Measurements from ENCODE around the gene DCHS2. TPM values are rescaled to one million over a fixed set of nuclear protein-coding genes. Genes with fewer than 3 reads are reported as not detected.

DCHS2 gene
- polyA plus RNA-seq, 3 donors: not detected

GRCh38 chr4:154307451-154307850 lies 184.1 kb downstream of the DCHS2 start:
- Mint-ChIP-seq H3K36me3 (no peaks in the 10 kb centered on the region), H3K9me3 (peaks cover 0 to 4% (median 2%) of the 10 kb centered on the region in 7 donors), H3K27me3 (ENCODE audit: low read depth in 3 of 3) (peaks cover 0 to 2% (median 2%) of the 10 kb centered on the region in 3 donors), H3K4me1 (no peaks in the 10 kb centered on the region), H3K27ac (no peak overlapping the region), H3K4me3 (no peak overlapping the region)
- DNase-seq: no peak
- no peaks in the 10 kb centered on the region for H4K20me1 ChIP-seq (ENCODE audit: insufficient read depth, low read length)
- no peak overlapping the region for H3K27ac ChIP-seq (ENCODE audit: low read depth in 1 of 2, low read length in 2 of 2)
- WGBS (ENCODE audit: insufficient coverage): 90% methylated on average over 2 of the region's 3 CpGs
- no peak overlapping the region for H3K4me3 ChIP-seq (replicated peaks in 1 of 3; ENCODE audit: low read depth in 2 of 3, low read length in 3 of 3)
- H3K4me2 ChIP-seq (replicated peaks; ENCODE audit: extremely low read depth, low read length, poor library complexity, severe bottlenecking): no peak overlapping the region
- no peak overlapping the region for H2AFZ ChIP-seq (ENCODE audit: insufficient read depth, low read depth, low read length, poor library complexity, severe bottlenecking)
- H3K27me3 ChIP-seq (ENCODE audit: control insufficient read depth in 2 of 2, insufficient read depth in 2 of 2, low read length in 2 of 2): no peaks in the 10 kb centered on the region
- H3K9me3 ChIP-seq (replicated peaks in 1 of 2; ENCODE audit: control insufficient read depth in 1 of 2, insufficient read depth in 1 of 2, low read length in 2 of 2): no peaks in the 10 kb centered on the region
- intact Hi-C loops (cut with micrococcal nuclease): no loop called here
- H3K9ac ChIP-seq (ENCODE audit: insufficient read depth, low read length, poor library complexity, severe bottlenecking): no peak overlapping the region
- no peaks in the 10 kb centered on the region for H3K79me2 ChIP-seq (ENCODE audit: insufficient read depth, low read length)
- H3K4me1 ChIP-seq (ENCODE audit: control insufficient read depth in 1 of 2, insufficient read depth in 2 of 2, low read length in 2 of 2): no peaks in the 10 kb centered on the region
- no peaks in the 10 kb centered on the region for H3K36me3 ChIP-seq (replicated peaks in 1 of 2; ENCODE audit: control insufficient read depth in 1 of 2, insufficient read depth in 2 of 2, low read length in 2 of 2)
- no peak for TF ChIP-seq CTCF (IDR thresholded peaks at IDR 0.05)

- intact Hi-C loops (cut with micrococcal nuclease): no loop called here
- H3K9ac ChIP-seq (ENCODE audit: insufficient read depth, low read length, poor library complexity, severe bottlenecking): no peak overlapping the region
- no peaks in the 10 kb centered on the region for H3K4me1 ChIP-seq (ENCODE audit: control insufficient read depth in 1 of 2, insufficient read depth in 2 of 2, low read length in 2 of 2)
- no peaks in the 10 kb centered on the region for H3K27me3 ChIP-seq (ENCODE audit: control insufficient read depth in 2 of 2, insufficient read depth in 2 of 2, low read length in 2 of 2)
- no peaks in the 10 kb centered on the region for H4K20me1 ChIP-seq (ENCODE audit: insufficient read depth, low read length)
- TF ChIP-seq CTCF (IDR thresholded peaks at IDR 0.05): no peak
- H3K4me3 Mint-ChIP-seq: no peak overlapping the region
- H3K79me2 ChIP-seq (ENCODE audit: insufficient read depth, low read length): no peaks in the 10 kb centered on the region
- no peak overlapping the region for H3K4me3 ChIP-seq (replicated peaks in 1 of 3; ENCODE audit: low read depth in 2 of 3, low read length in 3 of 3)
- peaks cover under 1 to 2% (median 2%) of the 10 kb centered on the region in 3 donors for H3K27me3 Mint-ChIP-seq (ENCODE audit: low read depth in 3 of 3)
- H3K4me1 Mint-ChIP-seq: no peaks in the 10 kb centered on the region
- no CpG with 5 or more reads among the region's 5 CpGs for WGBS (ENCODE audit: insufficient coverage)
- peaks cover 0 to 4% (median 1%) of the 10 kb centered on the region in 7 donors for H3K9me3 Mint-ChIP-seq
- no peaks in the 10 kb centered on the region for H3K36me3 Mint-ChIP-seq
- no peak overlapping the region for H3K27ac Mint-ChIP-seq
- H3K9me3 ChIP-seq (replicated peaks in 1 of 2; ENCODE audit: control insufficient read depth in 1 of 2, insufficient read depth in 1 of 2, low read length in 2 of 2): no peaks in the 10 kb centered on the region
- no peak overlapping the region for H3K27ac ChIP-seq (ENCODE audit: low read depth in 1 of 2, low read length in 2 of 2)
- no peak overlapping the region for H2AFZ ChIP-seq (ENCODE audit: insufficient read depth, low read depth, low read length, poor library complexity, severe bottlenecking)
- H3K4me2 ChIP-seq (replicated peaks; ENCODE audit: extremely low read depth, low read length, poor library complexity, severe bottlenecking): no peak overlapping the region
- DNase-seq: no peak
- H3K36me3 ChIP-seq (replicated peaks in 1 of 2; ENCODE audit: control insufficient read depth in 1 of 2, insufficient read depth in 2 of 2, low read length in 2 of 2): no peaks in the 10 kb centered on the region
Observed at GRCh38 chr4:154305616-154306015, 186.0 kb downstream of the DCHS2 start.

All from CD14-positive monocyte (primary cell).